RWPE1 (cell line): ENCODE data around the gene COL2A1.

ENCODE experiments used
- CTCF ChIA-PET: fragments of 350-600 bp; sonication (Branson Sonifier 250); formaldehyde crosslinking; extraction: SDS; loops from one replicate; lab custom pipeline; 2021; lab: Yijun Ruan, JAX
- POLR2A ChIA-PET: fragments of 400-600 bp; formaldehyde crosslinking; extraction: SDS; loops from one replicate; lab custom pipeline; 2020; ENCODE audit warnings: antibody characterized with exemption; ENCODE audit not compliant: low non-redundant PET; lab: Yijun Ruan, JAX
- DNase-seq: peaks from one replicate; pipeline ENCODE4 v3.0.0; 2012; ENCODE audit warnings: low spot score
- H3K27ac ChIP-seq: fragments of 450-650 bp; 2 replicates; pipeline ENCODE4 v1.5.1; 2017
- TF ChIP-seq, protein P1 (sequence below): fragments of 450-650 bp; conservative IDR thresholded peaks from 2 replicates; pipeline ENCODE4 v1.5.1; 2017; ENCODE audit warnings: low read depth, mild to moderate bottlenecking

The COL2A1 gene

DNA sequence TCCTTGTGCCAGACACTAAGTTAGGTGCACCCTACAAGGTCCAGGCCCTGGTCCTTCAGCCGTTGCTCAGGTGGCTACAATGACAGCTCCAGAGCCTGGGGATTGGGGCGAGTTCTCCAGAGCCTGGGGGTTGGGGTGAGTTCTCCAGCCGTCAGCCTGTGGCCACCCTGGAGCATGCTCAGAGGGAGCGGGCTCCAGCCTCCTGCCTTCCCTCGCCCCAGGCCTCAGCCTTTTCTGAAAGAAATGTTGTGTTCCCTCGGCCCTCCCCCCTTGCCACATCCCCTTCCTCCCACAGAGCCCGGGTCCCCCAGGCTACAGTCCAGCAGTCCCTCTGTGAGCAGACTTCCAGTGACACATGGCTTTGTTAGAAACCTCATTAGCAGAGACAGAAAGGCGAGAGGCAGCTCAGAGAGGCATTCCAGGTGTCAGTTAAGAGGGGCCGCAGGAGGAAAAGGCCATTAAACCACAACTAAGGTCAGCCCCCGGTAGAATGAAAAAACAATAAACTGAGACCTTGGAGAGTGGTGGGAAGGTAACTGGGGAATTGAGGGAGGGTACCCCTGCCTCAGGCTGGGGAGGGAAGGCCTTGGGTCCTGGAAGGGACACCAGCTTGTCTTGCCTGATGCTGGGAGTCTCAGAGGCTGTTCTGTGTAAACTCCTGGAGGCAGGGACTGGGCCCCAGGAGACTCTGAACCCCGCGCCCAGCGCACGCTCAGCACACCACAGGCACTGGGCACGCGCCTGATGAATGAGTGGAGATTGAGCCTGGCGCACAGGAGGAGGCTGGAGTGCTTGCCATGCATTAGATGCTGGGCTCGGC, 23.1 kb upstream of the COL2A1 start:
- ChIA-PET CTCF (no interaction called here), POLR2A (no interaction called here)

DNA sequence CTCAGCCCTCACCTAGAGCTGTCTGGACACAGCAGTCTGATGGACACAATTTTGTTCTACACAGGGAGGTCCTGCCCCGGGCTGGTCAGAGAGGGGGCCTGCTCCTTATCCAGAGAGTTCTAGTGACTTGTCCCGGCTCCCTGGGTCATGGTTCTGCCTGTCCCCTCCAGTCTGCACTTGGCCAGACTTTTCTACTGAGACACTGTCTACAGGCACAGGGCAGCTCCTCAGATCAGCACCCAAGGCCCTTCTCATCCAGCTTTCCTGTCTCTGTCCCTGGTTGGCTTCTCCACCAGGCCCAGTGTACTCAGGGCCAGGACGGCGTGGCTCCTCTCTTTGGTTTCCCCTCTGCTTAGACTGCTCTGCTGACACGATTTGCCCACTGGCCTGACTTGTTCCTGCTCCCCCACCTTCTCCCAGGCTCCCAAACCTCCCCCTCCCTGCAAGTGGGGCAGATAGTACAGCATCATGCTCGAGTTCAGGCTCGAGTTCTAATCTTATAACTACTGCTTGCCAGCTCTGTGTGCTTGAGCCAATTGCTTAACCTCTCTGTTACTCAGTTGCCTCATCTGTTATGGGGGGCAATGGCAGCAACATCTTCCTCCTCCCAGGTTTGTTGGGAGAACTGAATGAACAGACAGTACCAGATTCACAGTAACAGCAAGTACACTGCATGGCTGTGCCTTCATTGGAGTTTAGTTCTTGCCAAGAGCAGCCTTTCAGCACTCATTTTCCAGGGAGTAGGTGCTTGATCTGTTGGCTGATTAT, 22.0 kb upstream of the COL2A1 start:
- POLR2A ChIA-PET = no interaction called here
- H3K27ac ChIP-seq = no peak overlapping the region
- TF ChIP-seq, protein P1, sequence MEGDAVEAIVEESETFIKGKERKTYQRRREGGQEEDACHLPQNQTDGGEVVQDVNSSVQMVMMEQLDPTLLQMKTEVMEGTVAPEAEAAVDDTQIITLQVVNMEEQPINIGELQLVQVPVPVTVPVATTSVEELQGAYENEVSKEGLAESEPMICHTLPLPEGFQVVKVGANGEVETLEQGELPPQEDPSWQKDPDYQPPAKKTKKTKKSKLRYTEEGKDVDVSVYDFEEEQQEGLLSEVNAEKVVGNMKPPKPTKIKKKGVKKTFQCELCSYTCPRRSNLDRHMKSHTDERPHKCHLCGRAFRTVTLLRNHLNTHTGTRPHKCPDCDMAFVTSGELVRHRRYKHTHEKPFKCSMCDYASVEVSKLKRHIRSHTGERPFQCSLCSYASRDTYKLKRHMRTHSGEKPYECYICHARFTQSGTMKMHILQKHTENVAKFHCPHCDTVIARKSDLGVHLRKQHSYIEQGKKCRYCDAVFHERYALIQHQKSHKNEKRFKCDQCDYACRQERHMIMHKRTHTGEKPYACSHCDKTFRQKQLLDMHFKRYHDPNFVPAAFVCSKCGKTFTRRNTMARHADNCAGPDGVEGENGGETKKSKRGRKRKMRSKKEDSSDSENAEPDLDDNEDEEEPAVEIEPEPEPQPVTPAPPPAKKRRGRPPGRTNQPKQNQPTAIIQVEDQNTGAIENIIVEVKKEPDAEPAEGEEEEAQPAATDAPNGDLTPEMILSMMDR = no peak
- CTCF ChIA-PET = no interaction called here
- DNase-seq = no peak

More for the DNA sequence above, 23.1 kb upstream of the COL2A1 start:
- no peak overlapping the region for H3K27ac ChIP-seq
- no peak for DNase-seq
- TF ChIP-seq, protein P1 = no peak

DNA sequence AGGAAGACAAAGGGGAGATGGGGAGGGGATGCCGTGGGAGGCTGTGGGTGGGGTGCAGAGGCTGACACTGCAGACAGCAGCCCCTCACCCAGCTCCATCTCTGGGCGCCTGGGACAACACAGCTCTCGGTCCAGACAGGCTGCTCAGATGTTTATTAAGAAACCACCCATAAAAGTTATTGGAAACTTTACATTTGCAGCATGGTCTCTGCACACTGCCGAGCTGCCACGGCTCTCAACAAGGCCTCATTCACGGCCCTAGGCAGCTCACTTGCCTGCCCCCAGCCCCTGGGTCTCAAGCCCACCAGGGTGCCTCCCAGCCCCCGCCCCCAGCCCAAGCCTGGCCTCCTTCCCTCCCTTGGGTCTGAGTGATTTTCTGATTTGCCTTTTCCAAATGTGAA, 21.0 kb upstream of the COL2A1 start:
- ChIA-PET POLR2A (no interaction called here), CTCF (interaction anchor here (0.7 kb wide), 1 partner anchor 74 kb away, joined by 3 read pairs; no protein-coding TSS in a partner anchor)
- no peak for DNase-seq
- TF ChIP-seq, protein P1 = no peak
- H3K27ac ChIP-seq = no peak overlapping the region

DNA sequence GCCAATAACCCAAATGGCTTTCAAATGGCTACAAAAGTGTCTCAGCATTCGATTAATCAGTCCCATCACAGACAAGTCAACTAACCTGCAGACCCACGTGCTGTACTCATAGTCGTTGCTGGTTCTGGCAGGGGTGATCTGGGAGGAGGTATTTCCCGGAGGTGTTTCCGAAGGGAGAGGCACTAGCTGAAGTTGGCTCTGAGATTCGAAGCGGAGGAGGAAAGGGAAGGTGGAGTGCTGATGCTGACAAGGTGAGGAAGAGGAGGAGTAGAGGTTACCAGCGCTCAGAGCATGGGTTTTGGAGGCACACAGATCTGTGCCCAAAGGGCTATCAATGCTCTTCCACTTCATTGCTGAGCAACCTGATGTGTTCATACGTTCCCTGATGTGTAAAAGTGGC, 20.5 kb upstream of the COL2A1 start:
- CTCF ChIA-PET = interaction anchor here (0.6 to 0.7 kb wide), 2 partner anchors 73 to 121 kb away, joined by 3 to 6 read pairs; no protein-coding TSS in a partner anchor
- POLR2A ChIA-PET = no interaction called here
- TF ChIP-seq, protein P1 = no peak
- no peak for DNase-seq
- H3K27ac ChIP-seq = no peak overlapping the region

- ChIA-PET CTCF (interaction anchor here (1.0 kb wide), 1 partner anchor 10 kb away, joined by 3 read pairs; no protein-coding TSS in a partner anchor), POLR2A (no interaction called here)
- TF ChIP-seq, protein P1 = no peak
- no peak overlapping the region for H3K27ac ChIP-seq
- DNase-seq = no peak
Observed at GRCh38 chr12:48023386-48023785, 19.1 kb upstream of the COL2A1 start.

DNA sequence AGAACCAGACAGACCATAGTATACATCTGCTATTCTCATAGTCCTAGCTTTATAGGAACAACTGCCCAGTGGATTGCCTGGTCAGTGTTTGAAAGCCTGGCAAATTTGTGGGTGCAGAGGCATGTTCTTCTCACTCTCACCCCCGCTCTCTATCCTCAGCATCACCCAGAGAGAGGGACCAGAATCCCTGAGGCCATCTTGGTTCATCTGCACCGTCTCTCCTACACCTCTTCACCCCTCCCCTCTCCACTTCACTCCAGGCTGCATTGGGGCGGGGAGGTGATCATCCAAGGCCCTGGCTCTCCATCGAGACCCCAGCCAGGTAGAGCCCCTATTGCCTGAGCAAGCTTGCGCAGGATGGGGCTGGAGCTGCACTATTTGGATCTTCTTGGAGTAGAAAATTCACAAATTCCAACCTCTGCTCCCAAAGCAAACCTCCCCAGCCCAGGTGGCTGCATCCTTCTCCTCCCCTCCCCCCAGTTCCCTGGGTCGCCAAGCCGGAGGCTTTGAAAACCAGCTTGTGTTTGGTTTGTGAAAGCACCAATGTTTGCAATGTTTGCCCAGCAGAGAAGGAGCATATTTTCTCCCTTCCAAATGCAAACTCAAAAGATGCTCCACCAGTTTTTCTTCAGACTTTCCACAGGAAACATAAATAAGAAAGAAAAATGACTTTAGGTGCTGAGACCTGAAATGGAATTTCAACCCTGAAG, 18.6 kb upstream of the COL2A1 start:
- POLR2A ChIA-PET = no interaction called here
- DNase-seq = no peak
- H3K27ac ChIP-seq = no peak overlapping the region
- TF ChIP-seq, protein P1 = no peak
- CTCF ChIA-PET = interaction anchor here (1.0 kb wide), 1 partner anchor 10 kb away, joined by 3 read pairs; no protein-coding TSS in a partner anchor
